HG03095 (cell line): ENCODE data around the gene ARID5B.

Experiments used
- ATAC-seq: cut with Tn5 transposase; IDR thresholded peaks from one replicate; pipeline ENCODE4 v1.9.1; 2021; ENCODE audit warnings: moderate library complexity; ENCODE audit not compliant: unreplicated experiment

Gene ARID5B

DNA sequence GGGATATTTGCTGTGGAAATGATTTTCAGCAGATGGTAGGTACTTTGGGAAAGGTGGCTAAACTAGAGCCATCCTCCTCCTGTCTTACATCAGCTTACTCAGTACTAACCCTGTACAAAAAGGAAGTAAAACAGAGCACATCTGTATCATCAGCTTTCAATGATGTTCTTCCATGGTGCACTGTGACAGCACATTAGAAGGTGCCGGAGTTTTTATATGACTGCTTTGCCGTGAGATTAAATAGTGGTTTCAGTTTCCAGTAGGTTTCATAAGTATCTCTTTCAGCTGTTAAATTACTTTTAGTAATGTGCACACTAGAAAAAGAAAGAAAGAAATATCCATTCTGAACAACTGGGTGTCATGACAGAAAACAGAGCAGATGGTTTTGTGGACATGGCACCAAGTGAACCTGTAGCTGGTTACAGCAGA is 86.5 kb downstream of the ARID5B start:
- peak; percentile 97 for ATAC-seq

- no peak for ATAC-seq
Measured at GRCh38 chr10:61989995-61990760, 88.7 kb downstream of the ARID5B start.

DNA sequence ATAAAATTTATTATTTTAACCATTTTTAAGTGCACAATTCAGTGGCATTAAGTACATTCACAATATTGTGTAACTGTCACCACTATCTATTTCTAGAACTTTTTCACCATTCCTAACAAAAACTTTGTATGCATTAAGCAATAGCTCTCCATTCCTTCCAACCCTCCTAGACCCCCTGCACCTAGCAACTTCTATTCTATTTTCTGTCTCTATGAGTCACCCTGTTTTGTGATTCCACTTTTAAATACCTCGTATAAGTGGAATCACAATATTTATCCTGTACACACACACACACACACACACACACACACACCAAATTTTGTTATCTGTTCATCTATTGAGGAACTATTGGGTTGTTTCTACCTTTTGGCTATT is 89.2 kb downstream of the ARID5B start:
- ATAC-seq, result no peak

DNA sequence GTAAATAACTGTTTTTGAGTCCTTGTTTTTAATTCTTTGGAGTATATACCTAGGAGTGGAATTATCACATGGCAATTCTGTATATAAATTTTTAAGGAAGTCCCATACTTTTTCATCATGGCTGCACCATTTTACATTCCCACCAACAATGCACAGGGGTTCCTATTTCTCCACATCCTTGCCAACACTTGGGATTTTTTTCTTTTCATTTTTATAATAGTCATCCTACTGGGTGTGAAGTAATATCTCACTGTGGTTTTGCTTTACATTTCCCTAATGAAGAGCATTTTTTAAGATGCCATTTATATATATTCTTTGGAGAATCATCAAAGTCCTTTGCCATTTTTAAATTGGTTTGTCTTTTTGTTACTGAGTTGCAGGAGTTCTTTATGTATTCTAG is 89.7 kb downstream of the ARID5B start:
- ATAC-seq, result no peak

GRCh38 chr10:61992059-61992460 is 90.6 kb downstream of the ARID5B start:
- no peak for ATAC-seq

GRCh38 chr10:61992671-61993668 is 91.5 kb downstream of the ARID5B start:
- ATAC-seq, result no peak

GRCh38 chr10:61993711-61994401 is 92.4 kb downstream of the ARID5B start:
- no peak for ATAC-seq

DNA sequence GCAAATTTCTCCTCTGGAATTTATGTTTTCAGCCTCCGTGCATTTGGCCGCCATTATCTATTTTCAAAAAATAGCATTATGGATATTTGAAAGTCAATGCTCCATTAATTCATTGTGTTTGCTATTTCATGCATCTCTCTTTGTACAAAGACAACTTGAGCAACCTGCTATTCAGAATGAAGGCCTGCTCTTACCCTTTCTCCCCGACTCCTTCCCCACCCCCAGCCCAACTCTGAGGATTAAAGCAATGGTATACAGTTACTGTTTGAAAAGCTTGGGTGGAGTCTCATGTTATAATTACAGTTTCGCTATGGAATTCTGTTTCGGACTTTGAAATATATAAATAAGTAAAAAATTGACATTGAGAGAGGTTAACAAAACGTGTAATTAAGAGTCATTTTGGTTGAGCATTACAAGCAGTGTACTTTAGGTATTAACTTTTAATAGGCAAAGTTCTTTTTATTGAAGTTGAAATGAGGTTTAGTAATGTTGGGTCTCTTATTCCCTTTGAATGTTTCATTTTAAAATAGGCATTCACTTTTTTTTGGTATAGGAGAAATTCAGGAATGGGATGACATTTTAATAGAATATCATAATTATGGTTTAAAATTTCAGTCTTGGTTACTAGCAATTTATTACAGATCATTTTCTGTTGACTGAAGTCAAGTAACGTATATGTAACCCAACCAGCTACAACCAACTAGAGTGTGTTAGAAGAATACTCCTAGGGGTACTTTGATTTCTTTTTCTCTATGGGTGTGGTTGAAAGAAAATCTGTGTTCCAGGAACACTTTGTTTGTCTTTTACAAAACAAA is 93.1 kb downstream of the ARID5B start:
- ATAC-seq, result no peak

DNA sequence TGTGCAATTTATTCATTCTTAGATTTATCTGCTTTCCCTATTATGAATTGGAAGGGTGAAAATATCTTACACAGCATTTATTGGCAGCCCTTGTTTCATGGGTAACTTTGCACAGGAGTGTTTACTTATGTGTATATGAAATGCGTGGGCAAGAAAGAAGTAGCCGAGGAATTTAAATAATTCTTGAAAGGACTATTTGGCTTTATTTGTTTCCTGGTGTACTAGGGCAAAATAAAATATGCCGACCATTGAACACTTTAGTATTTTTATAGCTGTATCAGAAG is 93.7 kb downstream of the ARID5B start:
- ATAC-seq, result no peak

- ATAC-seq, result no peak
Measured at GRCh38 chr10:61998937-61999336, 97.4 kb downstream of the ARID5B start.

GRCh38 chr10:62000037-62000603 is 98.6 kb downstream of the ARID5B start:
- ATAC-seq, result peak; percentile 83

DNA sequence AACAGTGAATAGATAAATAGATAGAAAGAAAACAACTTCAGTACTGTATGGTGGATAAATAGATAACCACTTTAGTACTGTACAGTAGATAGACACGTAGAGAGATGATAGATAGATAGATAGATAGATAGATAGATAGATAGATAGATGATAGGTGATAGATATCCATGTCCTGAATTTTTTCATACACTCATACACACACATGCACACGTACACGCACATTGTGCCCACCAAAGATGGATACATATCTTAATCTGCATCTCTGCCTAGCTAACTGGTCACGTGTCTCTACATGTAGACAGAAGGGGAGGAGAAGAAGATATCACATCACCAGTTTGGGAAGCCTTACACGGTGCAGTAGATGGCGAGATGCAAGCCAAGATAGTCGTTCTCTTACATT is 99.2 kb downstream of the ARID5B start:
- ATAC-seq, result no peak

DNA sequence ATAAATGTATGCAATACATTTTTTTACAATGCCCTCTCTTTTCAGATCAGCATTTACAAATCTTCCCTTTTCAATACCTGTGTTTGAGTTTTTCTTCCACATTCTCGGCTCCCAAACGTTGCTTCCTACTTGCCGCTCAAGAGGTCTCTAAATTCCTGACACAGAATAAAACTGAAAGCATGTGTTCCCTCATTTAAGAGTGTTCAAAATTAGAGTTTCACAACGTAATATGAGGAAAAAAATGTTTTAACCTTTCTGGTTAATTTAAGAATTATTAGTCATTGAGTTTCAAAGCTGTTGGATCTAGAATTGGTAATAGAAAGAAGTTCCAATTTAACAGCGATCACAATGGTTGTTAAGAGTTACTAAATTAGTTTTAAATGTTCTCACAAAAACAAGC is 100.4 kb downstream of the ARID5B start:
- ATAC-seq, result no peak

DNA sequence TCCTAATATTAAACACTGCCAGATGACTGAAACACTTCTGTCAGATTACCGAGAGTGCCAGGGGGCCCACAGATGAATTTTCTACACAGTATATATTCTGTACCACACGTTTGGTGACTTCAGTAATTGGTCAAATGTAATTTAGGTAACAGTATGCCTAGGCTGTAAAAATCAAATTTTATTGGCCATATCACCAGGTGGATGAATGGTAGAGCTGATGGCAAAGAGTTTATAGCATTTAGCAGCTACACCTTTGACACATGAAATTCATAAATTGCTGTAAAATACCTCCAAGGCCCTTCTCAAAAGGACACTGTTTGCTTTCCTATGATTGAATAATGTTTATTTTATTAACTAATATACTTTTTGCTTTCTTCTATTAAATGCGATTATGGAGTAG is 101.3 kb downstream of the ARID5B start:
- ATAC-seq, result no peak

DNA sequence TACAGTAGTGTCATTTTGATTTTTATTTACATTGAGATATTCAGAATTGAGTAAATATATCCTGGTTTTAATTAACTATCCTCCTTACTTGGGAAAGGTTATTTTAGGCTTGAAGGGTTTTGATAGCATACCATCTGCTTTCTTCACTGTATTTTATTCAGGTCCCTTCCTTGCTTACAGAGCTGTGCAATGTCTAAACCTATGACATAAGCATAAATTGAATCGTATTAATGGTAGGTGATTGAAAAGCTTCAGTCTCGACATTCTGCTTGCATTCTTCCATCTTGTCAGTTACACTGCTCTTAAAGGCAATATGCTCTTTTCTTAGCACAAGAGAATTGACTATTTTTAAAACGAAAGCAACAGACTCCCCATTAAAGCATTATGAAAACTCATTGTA is 102.5 kb downstream of the ARID5B start:
- ATAC-seq, result no peak

DNA sequence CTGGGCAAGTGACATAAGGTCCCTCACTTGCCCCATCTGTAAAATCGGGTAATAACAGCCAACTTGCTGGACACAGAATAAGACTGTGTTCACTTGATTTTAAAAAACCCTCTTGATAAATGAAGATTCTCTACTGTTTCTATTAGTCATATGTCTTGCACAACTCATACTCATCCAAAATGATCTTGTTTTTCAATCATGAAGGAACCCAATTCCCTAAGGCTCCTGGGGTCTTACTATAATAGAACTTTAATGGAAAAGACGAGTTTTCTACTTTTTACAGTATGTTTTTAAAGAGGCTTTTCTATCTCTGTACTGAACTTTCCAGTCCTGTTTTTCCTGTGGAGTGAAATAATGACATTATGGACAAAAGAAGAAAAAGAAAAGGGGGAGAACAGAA is 103.8 kb downstream of the ARID5B start:
- ATAC-seq, result no peak

GRCh38 chr10:62005687-62006086 is 104.2 kb downstream of the ARID5B start:
- no peak for ATAC-seq

GRCh38 chr10:62007145-62007544 is 105.6 kb downstream of the ARID5B start:
- no peak for ATAC-seq

- ATAC-seq, result no peak
Measured at GRCh38 chr10:62008196-62008595, 106.7 kb downstream of the ARID5B start.

DNA sequence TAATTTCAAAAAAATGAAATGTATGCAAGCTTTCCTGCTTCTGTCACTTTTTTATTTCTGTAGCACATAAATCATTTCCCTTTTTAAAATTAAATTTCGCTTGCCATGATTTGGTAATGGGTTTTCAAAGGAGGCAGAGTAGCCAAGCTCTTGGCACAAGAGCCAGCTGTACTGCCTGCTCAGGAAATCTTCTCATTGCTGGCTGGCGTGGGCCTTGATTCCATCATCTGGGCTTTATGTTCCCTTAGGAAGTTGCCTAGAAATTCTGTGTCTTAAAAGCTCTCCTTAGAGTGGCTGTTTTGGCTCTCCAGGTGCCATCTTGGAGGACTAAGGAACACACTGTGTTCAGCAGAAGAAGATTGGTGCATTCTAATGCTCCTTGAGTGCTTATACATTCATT is 107.4 kb downstream of the ARID5B start:
- no peak for ATAC-seq
